KOPT-K1 (cell line): Measurements from ENCODE around the gene CERCAM.

Source experiments
- H3K27ac ChIP-seq: fragments of 200-600 bp; sonication (generic); 2 replicates; pipeline ENCODE4 v1.5.1; 2016; ENCODE audit warnings: antibody characterized with exemption, mild to moderate bottlenecking, low read depth, low read length; ENCODE audit not compliant: poor library complexity, severe bottlenecking
- H3K36me3 ChIP-seq: fragments of 200-600 bp; sonication (generic); 2 replicates; pipeline ENCODE4 v1.5.1; 2017; ENCODE audit warnings: antibody characterized with exemption, mild to moderate bottlenecking, low read length, moderate library complexity; ENCODE audit not compliant: insufficient read depth
- H3K9me3 ChIP-seq: fragments of 200-600 bp; sonication (generic); 2 replicates; pipeline ENCODE4 v1.5.1; 2017; ENCODE audit warnings: antibody characterized with exemption, low read length, mild to moderate bottlenecking; ENCODE audit not compliant: insufficient read depth, poor library complexity, severe bottlenecking

Gene CERCAM, protein sequence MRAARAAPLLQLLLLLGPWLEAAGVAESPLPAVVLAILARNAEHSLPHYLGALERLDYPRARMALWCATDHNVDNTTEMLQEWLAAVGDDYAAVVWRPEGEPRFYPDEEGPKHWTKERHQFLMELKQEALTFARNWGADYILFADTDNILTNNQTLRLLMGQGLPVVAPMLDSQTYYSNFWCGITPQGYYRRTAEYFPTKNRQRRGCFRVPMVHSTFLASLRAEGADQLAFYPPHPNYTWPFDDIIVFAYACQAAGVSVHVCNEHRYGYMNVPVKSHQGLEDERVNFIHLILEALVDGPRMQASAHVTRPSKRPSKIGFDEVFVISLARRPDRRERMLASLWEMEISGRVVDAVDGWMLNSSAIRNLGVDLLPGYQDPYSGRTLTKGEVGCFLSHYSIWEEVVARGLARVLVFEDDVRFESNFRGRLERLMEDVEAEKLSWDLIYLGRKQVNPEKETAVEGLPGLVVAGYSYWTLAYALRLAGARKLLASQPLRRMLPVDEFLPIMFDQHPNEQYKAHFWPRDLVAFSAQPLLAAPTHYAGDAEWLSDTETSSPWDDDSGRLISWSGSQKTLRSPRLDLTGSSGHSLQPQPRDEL

DNA sequence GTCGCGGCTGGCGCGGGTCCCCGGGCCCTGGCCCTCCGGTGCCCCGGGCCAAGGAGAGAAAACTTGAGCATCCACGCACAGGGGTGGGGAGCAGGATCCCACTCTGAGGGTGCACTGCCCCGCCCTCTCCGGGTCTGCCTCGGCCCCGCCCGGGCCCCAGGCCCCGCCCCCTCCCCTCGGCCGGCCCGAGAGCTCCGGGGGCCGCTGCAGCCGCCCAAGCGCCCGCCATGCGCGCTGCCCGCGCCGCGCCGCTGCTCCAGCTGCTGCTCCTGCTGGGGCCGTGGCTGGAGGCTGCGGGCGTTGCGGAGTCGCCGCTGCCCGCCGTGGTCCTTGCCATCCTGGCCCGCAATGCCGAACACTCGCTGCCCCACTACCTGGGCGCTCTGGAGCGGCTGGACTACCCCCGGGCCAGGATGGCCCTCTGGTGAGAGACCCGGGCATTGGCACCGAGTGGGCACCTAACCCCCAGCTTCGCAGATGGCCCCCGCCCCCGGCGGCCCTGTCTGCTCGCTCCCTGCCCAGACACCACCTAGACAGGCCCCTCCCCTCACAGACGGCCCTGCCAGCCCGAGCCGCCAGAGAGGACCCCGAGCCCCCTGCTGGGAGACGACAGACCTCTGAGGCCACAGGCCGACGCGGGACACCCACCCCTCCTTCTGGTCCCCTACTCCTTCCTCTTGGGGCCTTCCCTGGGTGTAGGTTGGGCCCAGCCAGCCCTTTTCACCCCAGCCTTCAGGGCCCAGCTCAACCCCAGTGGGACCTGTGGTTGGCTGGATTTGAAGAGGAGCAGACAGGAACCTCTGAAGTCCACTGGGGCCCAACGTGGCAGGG is at the start of gene CERCAM:
Gene CERCAM, plus strand, starts transcription at position 207 of the 831 bp plus-strand sequence. Its CDS starts 21 bp downstream, at position 228.
- H3K36me3 ChIP-seq, result no peaks in the 10 kb centered on the region
- H3K27ac ChIP-seq, result no peak within 1 kb of the TSS
- H3K9me3 ChIP-seq, result no peaks in the 10 kb centered on the region

DNA sequence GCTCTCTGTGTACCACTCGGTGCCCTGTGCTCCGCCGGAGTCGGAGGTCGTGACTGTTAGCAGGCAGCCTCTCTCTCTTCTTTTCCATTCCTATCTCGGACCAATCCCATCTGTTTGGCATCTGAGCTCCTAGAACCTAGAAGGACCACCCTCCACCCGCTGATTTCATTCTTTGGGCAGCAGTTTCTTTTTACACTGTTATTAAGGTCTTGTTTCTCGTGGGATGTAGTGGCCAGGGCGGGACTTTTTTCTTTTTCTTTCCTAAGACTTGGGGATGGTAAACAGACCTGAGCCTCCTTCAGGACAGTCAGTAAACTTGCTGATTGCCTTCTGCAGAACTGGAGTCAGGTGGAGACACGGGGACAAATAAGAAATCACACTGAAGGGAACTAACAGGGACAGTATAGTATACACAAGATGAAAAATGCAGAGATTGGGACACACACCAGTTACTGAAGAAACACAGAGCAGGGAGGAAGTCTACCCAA is 49.0 kb upstream of the CERCAM start:
- Histone ChIP-seq H3K9me3 (no peaks in the 10 kb centered on the region), H3K27ac (peak overlapping the region; percentile 76), H3K36me3 (peaks cover 13% of the 10 kb centered on the region; the same call in 1 of the 2 replicates)

DNA sequence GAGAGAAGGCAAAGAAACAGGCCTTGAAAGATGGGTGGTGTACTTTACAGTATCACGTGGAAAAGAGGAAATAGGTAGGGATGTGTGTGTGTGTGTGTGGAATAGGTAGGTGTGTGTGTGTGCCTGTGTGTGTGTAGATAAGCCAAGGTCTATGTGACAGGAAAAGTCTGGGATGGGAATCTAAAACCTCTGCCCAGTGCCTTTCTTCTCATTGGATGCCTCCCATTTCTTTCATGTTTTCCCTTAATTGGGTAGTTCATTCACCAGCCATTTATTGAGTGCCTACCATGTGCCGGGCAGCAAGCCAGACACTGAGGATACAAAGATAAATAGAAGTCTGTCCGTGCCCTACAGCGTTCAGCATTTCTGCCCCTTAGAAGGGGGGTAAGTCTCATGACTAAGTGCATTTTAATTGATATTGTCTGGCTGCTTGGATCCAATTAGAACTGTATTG is 48.4 kb upstream of the CERCAM start:
- Histone ChIP-seq H3K9me3 (no peaks in the 10 kb centered on the region), H3K27ac (peak overlapping the region; percentile 76), H3K36me3 (peaks cover 13% of the 10 kb centered on the region; the same call in 1 of the 2 replicates)

DNA sequence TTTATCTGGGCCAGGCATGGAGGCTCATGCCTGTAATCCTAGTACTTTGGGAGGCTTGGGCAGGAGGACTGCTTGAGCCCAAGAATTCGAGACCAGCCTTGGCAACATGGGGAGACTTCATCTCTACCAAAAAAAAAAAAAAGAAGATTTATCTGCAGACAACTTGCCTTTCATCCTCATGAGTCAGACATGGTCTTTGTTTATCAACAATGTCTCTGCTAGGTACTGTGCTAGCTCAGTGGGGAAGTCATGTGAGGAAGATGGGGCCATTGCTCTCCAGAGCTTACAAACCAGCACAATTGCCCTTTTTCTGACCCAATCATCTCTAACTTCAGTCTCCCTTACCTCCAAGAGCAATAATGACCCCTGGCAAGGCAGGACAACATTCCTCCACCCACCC is 47.9 kb upstream of the CERCAM start:
- H3K27ac ChIP-seq, result no peak overlapping the region
- H3K9me3 ChIP-seq, result no peaks in the 10 kb centered on the region
- peaks cover 16% of the 10 kb centered on the region for H3K36me3 ChIP-seq

DNA sequence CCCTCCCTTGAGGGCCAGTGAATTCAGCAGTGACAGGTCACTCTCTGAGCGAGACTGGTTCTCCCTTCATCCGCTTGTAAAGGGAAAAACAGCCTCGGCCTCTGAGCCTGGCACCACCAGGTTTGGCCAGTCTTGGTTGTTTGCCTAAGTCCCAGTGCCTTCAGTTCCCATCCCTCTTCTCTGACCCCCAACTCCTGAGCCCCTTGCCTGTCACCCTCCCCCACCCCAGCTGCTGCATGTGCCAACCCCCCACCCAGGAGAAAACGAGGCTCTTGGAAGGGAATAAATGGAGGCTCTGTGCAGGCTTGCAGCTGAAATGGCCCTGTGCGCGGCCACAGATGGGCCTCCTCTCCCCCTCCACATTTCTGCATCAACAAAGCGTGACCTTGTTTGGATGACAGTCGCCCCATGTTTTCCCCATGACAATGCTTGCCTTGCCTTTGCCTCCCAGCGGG is 46.4 kb upstream of the CERCAM start:
- H3K27ac ChIP-seq, result no peak overlapping the region
- H3K36me3 ChIP-seq, result peaks cover 28% of the 10 kb centered on the region
- H3K9me3 ChIP-seq, result no peaks in the 10 kb centered on the region

DNA sequence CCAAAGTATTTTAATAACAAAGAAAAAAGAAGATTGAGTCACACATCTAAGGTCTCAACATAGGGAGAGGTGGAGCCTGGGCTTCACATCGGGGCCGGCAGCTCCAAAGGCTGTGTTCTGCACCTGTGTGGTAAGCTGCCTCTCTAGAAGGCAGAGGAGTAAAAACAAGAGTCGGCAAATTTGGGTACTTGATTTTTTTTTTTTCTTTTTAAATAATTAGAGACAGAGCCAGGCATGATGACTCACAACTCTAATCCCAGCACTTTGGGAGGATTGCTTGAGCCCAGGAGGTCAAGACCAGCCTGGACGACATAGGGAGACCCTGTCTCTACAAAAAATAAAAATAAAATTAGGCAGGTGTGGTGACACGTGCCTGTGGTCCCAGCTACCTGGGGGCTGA is 44.8 kb upstream of the CERCAM start:
- H3K36me3 ChIP-seq, result peaks cover 40% of the 10 kb centered on the region
- no peak overlapping the region for H3K27ac ChIP-seq
- H3K9me3 ChIP-seq, result no peaks in the 10 kb centered on the region

DNA sequence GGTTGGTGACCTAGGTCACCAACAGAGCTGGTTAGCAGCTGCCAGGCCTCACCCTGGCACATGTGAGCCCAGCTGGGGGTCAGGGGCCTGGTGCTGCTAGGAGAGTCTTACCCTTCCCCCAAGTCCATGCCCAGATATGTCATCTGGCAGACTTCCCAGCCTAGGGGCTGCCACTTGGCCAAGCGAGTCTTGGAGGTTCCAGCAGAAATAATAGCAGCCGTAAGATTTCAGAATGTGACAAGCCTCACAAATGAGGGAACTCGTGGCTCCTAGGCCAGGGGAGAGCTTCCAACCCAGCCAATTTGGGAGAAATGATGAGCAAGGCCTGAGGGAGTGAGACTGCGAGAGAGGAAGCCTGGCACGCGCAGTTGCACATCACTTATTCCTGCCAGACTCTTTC is 38.4 kb upstream of the CERCAM start:
- Histone ChIP-seq H3K36me3 (peaks cover 88% of the 10 kb centered on the region), H3K27ac (no peak overlapping the region), H3K9me3 (no peaks in the 10 kb centered on the region)

DNA sequence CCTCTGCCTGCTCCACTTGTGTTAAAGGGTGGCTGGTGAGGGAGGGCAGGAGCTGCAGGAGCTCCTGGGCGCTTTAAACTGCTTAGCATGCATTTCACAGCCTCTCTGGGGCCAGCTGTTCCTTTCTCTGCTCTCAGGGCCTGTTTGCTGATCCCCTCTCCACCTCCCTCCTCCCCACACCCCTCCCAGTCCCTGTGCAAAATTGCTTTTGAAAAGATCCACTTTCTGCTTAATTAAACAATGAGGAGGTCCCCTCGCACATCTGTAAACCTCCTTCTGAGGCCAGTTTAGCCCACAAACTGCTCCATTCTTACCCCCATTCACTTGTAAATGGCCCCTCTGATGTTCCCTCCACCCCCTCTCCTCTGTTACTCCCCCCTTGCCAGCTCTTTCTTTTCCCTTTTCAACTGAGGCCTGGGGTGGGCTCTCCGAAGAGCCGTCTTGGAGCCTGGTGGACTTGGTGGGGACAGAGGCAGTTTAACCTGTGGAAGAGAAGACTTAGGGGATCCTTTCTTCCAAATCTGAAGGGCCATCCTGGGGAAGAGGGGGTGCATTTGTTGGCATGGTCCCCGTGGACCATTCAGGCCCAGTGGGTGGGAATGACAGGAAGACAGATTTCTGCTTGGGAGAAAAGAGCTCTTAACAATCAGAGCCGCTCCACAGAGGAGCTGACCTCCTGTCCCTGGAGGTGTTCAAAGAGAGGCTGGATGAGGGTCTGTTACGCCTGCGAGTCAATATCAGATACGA is 37.5 kb upstream of the CERCAM start:
- Histone ChIP-seq H3K27ac (no peak overlapping the region), H3K36me3 (peaks cover 91% of the 10 kb centered on the region)

DNA sequence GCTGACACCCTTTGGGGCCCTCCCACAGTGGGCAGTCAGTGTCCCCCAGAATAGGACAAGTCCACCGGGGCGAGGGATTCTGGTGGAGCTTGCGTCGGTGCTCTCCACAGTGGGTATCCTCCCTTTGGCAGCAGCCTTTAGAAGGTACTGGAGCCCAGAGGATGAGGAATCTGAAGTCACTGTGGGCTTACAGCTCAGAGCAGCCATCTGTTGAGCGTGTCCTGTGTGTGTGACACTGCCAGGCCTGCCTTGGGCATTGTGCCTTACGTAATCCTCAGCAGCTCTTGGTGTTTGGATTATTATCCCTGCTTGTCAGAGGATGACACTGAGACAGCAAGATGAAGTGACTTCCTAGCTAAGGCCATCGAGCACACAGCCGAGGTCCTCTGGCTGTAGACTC is 36.9 kb upstream of the CERCAM start:
- H3K27ac ChIP-seq, result no peak overlapping the region
- no peaks in the 10 kb centered on the region for H3K9me3 ChIP-seq
- H3K36me3 ChIP-seq, result peaks cover 91% of the 10 kb centered on the region

More for the DNA sequence above, 37.5 kb upstream of the CERCAM start:
- H3K9me3 ChIP-seq, result no peaks in the 10 kb centered on the region

DNA sequence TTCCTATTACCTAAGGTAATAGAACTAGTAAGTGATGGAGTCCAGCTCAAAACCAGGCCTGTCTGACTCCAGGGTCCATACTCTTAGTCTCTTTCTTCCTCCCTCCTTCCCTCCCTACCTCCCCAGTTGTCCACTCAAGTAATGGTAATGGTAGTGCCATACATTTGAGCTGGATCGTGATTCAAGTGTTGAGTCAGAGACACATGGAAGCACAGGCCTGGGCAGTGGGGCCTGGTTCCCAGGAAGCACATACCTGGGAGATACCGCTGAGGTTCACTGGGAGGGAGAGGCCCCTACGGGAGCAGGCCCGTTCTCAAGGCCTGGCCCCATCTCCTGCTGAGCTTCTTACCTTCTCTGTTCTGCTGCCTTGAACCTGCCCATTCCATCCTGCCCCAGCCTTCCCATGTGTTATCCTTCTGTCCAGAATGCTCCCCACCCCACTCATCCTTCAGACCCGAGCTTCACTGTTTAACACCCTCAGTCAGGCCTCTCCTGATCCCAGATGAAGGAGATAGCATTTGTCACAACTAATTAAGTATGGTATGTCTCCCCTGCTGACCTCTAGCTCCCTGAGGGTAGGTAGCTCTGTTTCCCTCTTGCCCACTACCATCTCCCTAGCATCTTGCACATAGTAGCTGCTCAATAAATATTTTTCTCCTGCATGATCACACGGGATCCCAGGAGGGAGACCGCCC is 35.7 kb upstream of the CERCAM start:
- peaks cover 97% of the 10 kb centered on the region for H3K36me3 ChIP-seq
- no peaks in the 10 kb centered on the region for H3K9me3 ChIP-seq
- H3K27ac ChIP-seq, result no peak overlapping the region

DNA sequence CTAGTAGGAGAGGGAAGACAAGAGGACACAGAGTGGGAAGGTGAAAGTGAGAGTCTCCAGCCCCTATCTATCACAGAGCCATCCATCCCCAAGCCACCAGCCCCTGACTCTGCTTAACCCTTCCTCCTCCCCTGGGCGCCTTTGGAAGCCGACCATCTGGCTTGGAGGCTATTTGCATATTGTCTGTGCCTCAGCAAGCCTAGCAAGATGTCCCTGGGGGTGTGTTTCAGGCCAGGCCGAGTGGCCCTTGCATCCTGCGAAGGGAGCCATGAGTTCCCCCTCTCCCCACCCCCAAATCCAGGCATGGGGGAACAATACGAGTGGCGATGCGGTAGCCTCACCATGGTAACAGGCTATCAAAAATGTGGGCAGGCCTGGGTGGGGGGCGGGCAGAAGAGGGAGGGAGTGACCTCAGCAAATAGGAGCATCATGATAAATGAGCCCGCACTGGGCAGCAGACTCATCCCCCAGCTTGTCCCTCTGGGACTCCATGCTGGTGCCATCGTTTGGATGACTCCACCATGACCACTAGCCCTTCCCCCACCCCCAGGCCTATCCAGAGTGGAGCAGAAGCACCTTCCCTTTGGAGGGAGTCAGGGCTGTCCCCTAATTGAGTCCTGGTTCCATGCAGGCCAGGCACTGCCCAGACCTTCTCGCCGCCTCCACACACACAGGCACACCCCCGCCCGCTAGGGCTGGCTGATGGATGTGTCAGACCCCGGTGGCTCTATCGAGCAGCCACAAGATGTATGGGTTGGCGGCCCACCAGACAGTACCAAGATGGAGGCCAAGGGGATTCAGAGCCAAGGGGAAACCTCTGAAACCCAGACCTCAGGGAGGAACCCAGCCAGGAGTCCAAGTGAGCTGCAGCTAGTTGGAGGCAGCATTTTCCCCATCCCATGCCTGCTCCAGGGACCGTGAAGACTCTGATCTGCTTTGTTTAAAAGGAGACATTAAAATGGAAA is 34.9 kb upstream of the CERCAM start:
- H3K9me3 ChIP-seq, result no peaks in the 10 kb centered on the region
- H3K36me3 ChIP-seq, result peaks cover 97% of the 10 kb centered on the region
- H3K27ac ChIP-seq, result no peak overlapping the region

DNA sequence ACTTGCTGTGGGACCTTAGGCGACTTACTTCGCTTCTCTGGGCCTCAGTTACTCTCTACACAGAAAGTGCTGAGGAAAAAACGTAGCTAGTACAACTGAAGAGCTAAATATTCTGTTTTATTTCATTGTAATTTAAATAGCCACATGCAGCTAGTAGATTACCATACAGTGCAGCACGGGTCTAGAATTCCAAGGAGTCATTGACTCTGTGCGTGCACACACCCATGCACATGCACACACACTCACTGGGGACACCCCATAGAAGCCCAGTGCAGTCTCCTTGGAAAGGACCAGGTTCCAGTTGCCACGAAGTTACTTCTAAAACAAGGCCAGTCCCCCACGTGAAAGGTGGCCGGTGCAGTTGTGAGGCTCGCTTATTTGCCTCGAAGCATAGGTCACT is 32.5 kb upstream of the CERCAM start:
- no peak overlapping the region for H3K27ac ChIP-seq
- H3K36me3 ChIP-seq, result peaks cover 86% of the 10 kb centered on the region
- no peaks in the 10 kb centered on the region for H3K9me3 ChIP-seq
